Stimulated activated CD4-positive, alpha-beta T cell treated with anti-CD3 and anti-CD28 coated beads, Interleukin-15, amount 100 ng/mL, for 48 hours (primary cell): ENCODE measurements around the gene CRYBB3.

ENCODE experiments used
- DNase-seq, 2 donors: peaks; one replicate each; pipeline ENCODE4 v3.0.0-alpha.2; 2020; ENCODE audit warnings: low read depth in 2 of 2

Gene CRYBB3

DNA sequence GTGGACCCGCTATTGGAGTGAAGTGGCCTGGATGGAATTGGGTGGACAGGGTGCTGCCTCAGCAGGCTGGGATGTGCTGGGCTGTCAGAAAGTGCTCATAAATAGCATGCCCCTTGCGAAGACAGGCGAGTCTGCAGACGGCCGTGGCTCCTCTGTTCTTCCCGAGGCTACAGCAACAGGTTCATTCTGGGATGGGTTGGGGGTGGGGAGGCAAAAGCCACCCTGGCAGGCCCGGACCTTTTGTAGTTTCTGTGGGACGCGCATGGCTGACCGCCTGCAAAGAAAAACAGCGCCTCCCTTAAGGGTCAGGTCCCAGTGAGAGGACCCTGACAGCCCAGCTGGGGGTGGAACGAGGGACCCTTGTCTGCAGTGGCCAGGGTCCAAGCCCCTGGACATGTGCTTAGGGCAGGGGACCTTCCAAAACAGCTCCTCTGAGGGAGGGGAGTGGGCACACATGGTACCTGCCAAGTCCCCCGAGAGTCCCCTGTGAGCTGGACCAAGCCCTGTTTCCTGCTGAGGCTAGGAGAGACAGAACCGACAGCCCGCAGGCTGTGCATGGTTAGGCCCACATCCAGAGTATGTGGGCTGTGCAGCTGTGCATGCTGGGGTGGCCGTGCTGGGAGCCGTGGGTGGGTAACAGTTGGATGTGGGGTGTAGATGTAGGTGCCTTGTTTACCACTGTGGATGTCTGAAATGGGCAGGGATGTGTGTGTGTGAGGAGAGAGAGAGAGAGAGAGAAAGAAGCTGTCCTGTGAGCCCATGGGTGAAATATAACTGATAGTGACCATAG lies at the start of gene CRYBB3:
Gene CRYBB3, plus strand, starts transcription at position 128 of the 790 bp plus-strand sequence. CDS start 1,539 bp downstream, outside the sequence.
- no peak for DNase-seq

DNA sequence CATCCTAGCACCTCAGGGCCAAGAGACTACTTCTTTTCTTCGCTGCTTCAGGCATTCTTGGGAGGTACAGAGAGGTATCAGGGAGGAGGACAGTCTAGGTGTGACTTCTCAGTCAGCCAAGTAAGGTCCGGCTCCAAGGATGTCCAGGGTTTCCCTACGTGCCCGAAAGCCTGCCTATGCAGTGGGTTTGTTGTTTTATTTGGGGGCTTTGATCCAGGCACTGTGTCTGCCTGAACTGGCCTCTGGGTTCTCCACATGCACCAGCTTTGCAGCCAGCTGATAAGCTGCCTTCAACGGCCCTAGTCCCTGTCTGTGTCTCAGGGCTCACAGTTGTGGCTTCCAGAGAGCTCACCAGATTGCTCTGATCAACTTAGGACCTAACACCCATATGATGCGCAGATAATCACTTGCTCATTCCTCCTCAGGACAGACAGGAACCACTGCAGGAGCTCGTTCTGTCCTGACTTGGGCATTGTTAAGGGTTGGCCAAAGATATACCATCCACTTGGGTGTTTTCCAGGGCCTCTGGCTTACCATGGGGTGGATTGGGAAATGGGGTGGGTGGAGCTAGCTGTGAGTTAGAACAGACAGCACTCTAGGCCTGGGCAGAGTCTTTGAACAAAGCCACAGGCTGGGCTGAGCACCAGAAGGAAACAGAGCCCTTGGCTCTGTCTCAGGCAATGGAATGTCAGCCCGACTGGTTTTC lies 45.5 kb upstream of the CRYBB3 start:
- no peak for DNase-seq

DNA sequence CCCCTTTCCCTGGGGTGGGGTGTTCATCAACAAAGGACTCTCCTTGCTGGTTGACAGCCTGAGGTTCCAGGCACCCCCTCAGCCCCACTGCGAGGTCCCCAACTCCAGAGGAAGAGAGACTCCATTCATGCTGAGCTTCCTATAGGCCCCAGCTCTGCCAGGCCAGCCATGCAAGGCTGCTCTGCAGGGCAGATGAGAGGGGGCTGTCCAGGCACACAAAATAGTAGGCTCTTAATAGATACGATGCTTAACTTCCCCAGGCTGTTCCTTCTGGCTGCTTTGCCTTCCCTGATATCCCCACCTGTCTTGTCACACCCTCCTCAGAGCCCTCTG lies 45.0 kb upstream of the CRYBB3 start:
- no peak for DNase-seq

DNA sequence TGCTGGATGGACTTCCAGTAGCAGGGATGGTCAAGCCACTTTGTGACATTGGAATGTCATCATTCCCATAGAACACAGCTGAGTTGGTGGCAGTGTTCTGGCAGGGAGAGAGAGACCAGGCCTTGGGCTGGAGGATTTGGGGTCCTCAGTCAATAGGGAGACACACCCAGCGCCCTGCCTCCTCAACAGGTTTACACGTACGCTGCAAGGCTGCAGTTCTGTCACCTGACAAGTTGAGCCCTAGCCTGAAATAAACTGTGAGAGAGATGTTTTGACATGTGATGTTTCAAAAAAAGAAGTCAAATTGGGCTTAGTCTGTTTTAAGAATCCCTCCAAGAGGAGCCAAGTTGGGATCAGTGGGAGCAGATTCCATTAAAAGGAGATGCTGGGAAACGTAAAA lies 42.9 kb upstream of the CRYBB3 start:
- no peak for DNase-seq

DNA sequence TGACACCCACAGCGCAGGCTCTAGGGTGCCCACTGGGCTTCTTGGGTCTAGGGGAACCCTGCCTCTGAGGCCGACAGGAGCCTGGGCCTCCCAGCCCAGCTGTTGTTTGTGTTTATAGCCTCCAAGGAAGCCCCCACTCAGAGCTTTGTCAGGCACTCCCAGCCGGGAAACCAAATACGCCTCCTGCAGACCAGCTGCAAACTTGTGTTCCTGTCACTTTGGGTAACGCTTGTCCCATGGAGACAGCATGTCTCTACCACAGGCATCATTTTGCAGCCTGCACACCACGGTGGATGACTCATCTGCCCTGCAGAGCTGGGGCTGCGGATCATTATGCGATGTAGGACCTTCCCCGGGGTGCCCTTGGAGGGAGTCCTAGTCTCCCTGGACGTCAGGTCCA lies 40.6 kb upstream of the CRYBB3 start:
- DNase-seq = no peak

DNA sequence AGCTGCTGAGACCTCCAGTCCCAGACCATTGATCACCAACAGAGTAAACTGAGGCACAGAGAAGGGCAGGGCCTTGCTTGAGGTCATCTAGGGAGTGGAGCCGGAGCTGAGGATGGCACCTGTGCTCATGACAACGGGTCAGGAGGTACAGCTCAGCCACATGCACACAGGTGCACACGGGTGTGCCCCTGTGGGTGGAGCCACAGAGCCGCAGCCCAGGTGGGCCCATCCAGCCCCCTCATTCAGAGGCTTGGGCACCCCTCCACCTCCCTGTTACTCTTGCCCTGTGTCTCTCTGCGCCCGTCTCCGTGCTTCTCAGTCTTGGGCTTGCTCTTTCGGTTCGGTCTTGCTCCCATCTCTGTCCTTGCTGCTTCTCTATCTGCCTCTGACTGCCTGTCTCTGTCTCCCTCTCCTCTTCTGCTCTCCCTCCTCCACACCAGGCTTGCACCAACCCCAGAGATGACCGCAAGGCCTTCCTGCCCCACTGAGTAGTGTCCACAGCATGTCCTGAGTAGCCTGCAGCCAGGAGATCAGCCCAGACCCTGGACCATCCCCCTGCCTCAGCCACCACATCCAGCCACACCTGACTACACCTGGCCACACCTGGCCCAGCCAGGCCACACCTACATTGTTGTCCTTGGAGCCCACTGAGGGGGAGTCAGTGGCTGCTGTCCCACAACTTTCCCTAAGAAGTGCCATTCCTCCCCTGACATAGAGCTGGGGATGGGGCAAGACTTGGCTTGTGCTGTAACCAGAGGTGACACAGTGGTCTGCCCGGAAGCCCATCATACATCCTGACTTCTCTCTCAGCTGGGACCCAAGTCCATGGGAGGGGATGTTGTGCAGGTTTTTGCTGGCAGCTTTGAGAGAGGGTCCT lies 39.3 kb upstream of the CRYBB3 start:
- no peak for DNase-seq

DNA sequence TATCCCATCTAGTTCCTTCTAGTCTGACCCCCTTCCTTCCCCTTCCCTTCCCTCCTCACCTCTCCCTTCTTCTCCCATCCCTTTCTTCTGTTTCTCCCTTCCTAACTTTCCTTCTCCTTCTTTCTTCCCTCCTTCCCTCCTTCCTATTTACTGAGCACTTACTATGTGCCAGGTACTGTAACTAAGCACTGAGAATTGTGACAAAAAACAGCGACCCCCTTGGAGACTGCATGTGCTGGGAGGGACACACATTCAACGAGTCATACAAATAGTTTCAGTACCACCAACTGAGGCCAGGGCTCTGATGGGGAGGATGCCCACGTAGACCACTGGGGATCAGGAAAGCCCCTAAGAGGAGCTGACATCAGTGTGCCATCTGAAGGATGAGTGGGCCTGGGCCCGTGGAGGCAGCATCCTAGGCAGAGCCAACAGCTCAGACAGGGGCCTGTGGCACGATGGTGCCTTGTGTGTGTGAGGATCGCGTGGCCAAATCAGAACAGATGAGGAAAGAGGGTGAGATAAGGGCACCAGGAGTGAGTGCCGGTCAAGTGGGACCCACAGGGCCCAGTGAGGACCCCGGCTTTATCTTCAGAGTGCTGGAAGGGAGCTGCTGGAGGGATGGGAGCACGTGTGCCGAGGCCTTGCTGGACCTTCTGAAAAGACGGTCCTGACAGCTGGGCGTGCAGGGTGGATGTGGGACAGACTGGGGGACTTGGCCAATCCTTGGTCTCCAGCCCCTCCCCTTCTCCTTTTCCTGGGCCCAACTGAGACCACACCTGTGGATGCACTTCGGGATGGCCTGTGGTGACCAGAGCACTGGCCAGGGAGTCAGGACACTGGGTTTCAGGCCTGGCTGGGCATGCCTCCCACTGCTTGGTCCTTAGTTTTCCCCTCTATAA lies 38.4 kb upstream of the CRYBB3 start:
- DNase-seq = no peak

DNA sequence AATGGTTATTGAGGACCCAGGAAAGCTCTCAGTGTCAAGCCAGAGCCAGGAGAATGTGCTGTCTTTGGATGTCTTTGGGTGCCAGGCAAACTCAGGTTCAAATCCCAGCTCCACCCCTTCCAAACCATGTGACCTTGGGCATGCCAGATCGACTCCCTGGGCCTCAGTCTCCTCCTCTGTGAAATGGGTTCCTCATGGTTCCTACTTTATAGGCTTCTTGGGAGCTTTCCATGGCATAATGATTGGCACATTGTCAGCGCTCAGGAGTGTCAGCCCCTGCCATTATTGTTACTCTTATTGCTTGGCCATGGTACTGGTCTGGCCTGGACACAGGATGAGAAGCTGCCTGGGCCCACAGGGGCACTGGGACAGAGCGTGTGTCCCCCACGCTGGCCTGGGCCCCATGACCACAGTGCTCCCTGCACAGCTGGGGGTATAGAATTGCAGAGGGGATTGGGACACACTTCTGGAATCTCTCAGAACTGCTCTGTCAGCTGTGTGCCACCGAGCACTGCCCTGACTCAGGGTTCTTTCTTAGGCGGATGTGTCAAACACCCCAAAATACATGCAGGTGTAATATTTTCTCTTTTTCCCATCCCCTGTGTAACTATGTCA lies 37.6 kb upstream of the CRYBB3 start:
- no peak for DNase-seq

DNA sequence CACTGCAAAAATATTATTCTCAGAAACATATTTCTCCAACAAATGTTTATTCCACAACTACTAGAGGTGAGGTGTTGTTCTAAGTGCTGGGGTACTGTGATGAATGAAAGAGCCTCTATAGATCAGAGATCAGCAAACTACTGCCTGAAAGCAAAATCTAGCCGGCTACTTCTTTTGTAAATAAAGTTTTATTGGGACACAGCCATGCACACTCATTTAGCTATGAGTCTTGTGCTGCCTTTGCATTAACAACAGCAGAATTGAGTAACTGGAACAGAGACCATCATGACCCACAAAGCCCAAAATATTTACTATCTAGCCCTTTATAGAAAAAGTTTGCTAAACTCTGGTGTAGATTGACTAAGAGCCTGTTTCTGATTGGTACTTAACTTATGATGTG lies 37.1 kb upstream of the CRYBB3 start:
- DNase-seq = no peak

DNA sequence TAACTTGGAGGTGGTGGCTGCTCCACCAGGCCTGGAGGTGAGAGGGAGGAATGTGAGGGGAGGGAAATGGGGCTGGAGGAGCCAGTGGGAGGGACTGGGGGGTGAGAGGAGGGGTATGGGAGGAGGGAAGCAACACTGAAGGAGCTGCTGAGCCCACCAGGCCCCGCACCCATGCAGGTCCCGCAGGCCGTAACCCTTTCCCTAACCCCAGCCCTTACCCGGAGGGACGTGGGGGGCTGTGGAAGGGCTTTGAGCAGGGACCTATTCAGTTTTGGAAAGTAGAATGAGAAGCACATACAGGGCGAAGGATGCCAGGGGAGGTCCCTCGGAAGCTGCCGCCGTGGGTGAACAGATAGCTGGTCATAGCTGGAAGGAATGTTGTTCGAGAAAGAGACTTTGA lies 33.9 kb upstream of the CRYBB3 start:
- DNase-seq = no peak

DNA sequence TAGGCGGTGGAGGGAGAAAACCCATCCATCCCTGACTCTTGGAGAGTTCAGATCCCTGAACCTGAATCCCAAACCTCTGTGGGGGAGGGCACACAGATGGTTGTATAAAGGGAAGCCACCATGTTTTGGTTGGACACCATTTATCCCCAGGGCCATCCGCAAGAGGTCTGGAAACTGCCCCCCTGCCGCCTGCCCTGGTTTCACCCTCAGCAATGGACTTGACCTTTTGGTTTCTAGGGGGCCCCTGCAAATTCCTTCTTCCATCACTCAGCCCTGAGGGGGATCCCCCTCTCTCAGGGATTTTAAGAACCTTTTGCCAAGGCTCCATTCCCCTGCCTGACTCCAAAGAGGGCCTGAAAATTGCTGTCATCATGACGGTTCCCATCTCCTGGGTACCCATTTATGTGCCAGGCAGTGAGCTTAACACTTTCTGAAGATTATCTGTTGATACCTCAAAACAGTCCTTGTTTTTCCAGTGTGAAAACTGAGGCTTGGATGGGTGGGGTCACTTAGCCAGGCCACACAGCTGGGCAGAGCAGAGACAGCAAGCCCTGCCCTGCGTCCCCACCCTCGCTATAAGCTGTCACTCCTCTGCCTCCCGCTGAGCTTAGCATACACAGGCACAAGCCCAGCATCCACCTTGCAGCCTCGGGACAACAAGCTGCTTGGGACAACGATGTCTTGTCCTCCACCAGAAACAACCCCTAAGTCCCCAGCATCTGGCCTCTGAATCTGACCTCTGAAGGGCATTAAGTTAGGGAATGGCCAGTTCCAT lies 33.2 kb upstream of the CRYBB3 start:
- no peak for DNase-seq

DNA sequence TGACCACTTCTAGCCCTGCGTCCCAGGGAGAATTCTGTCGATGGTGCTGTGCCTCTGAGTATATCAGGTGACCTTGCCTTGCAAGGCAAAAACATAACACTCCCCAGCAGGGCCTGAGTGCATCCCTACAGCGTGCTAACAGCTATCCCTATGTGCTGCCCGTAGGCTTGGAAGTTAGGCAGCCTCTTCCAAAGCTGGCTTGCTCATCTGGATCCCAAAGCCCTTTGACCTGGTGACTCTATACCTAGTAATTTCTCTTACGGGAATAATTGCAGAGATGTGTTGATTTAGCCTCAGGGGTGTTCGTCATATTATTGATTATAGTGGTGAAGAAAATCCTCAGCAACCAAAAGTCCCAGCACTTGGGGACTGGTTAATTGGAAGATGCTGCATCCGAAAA lies 32.6 kb upstream of the CRYBB3 start:
- DNase-seq = no peak

DNA sequence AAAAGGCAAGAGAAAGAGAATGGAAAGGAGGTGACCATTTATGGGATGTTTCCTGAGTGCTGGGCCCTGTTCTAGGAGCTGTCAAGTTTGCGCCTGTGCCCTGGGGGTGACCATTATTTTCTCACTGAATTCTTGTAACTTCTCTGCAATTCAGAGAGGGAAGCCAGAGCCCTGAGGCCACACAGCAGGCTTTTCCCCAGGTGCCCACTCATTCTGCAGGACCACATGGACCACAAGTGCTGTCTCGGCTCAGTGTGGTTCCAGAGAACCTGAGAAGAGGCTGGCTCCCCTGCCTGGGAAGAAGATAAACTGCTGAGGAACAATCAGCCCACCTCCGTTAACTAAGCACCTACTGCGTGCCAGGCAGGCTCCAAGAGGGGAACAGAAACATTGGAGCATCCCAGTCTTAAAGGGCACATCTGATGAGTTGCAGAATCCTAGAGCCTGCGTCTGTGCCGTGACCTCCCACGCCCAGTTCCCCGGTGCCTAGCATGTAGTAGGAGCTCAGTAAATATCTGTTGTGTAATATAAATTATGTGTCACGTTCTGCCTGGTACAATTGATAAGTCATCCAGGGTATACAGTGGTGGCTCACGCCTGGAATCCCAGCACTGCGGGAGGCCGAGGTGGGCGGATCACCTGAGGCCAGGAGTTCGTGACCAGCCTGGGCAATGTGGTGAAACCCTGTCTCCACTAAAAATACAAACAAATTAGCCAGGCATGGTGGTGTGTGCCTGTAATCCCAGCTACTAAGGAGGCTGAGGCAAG lies 31.6 kb upstream of the CRYBB3 start:
- no peak for DNase-seq

DNA sequence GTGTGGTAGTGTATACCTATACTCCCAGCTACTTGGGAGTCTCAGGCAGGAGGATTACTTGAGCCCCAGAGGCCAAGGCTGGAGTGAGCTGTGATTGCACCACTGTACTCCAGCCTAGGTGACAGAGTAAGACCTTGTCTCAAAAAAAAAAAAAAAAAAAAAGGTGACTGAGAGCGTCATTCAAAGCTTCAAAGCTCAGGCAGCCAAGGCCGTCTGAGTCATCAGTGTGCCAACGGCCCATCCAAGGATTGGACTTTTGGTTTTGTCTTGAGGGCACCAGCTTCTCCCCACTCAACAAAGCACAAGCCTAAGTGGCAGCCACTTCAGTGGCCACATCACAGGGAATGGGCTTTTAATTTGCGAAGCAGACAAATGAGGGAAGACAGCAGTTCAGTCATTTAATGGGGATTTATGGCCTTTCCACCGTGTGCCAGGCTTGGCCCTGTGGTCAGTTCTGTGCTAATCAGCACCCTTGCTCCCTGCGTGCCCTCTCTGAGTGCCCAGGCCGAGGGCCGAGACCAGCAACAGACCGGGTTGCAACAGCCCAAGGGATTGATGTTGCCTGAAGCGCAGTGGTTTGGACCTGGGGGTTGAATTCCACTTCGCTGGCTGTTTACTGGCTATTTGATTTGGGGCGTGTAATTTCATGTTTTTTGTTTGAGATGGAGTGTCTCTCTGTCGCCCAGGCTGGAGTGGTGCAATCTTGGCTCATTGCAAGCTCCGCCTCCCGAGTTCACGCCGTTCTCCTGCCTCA lies 30.2 kb upstream of the CRYBB3 start:
- no peak for DNase-seq

DNA sequence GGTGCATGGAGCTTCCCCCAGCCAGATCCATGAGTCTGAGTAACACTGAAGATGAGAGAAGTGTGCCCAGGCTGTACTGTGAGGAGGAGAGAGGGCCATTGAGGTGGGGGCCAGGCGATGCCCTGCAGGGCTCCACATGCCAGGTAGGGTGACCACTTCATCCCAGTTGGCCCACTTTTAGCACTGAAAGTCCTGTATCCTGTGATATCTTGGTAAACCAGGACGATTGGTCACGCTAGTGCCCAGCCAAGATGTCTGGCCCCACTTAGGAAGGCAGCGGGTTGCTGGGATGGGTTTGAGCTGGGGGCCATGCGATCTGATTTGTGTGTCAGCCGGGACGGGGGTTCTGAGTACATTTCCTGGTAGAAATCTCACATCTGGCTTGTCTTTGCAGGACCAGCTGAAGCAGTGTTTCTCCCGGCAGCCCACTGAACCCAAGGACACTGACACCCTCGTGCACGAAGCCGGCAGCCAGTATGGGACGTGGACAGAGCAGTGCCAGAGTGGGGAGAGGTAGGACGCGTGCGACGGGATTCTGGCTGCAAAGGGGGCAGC lies 29.2 kb upstream of the CRYBB3 start:
- DNase-seq = no peak

DNA sequence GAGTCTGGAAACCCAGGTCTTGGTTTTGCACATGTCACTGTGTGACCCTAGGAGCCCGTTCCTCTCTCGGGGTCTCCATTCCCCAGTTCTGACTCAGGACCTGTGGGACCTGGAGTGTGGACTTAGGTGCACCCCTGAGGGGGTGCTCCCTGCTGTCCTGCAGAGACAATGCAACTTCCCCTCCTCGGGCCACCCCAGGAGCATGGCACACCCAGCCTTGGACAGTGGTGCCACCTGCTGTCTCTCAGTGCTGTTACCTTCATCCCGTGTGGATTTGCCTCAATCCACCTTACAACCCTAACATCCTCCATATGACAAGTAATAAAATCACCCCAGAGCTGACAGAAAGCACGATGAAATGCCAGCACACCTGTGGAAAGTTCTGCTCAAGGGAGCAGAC lies 27.5 kb upstream of the CRYBB3 start:
- peak in 1 of 2 donors; percentile 8 for DNase-seq

DNA sequence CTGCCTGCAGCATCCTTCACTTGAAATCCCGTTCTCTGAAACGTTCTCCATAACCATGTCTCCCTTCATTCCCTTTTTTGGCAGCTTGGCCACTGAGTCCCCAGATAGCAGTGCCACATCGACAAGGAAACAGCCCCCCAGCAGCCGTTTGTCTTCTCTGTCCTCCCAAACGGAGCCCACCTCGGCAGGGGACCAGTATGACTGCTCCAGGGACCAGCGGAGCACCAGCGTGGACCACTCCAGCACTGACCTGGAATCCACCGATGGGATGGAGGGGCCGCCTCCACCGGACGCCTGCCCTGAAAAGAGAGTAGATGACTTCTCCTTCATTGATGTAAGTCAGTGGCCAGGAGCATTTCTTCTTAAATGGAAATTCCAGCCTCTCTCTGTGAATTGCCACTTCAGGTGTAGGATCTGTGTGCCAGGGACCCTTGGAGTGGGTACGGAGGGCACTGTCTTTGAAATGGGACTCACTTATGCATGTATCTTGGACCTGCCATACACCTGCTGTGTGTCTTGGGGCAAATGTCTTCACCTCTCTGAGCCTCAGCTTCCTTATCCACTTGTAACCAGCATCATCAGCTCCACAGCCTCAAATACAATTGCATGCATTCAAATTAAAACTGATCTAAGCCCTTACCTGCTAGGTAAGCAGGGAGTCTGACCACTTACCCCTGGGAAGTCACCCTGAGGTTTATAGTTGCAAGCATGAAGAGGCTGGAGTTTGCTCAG lies 25.3 kb upstream of the CRYBB3 start:
- DNase-seq = no peak
